ENCODE results near the gene ZNF385B. TPM values are rescaled to one million over a fixed set of nuclear protein-coding genes. Genes with fewer than 3 reads are reported as not detected.

The ZNF385B gene
- total RNA-seq, 1 experiment from 2014 or later, result 9.3 TPM

DNA sequence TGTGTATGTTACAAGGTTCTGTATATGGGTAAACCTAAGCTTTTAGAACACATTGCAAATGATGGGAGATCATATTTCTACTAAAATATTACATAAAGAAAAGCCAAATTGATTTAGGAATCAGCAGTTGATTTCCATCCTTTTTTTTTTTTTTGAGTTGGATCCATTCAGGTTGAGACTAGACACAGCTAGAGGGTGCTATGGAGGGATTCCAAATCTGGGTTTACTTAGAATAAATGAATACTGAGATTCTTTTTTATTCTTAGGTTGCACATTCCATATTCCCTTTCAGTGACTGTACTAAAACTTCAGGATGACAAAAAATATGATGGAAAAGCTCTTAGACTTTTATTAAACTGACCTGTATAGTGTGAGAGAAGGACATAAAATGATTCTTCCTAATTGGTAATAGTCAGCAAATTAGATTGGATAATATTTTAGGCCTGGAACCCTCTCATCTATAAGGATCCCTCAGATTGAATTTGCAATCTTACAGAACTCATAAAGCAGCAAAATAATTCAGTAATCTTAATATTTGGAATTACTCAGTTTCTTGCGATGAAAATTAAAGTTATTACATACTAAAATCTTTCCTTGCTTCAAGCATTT, 413.5 kb downstream of the ZNF385B start:
- no TSS peak for BruUV-seq (replicated peaks)
- H3K27me3 ChIP-seq (ENCODE audit: insufficient read depth, low read length), result no peaks in the 10 kb centered on the region
- ChIA-PET CTCF (interaction anchor here (0.8 to 1.3 kb wide), 3 partner anchors 9 to 85 kb away, joined by 3 to 6 read pairs (median 3); no protein-coding TSS in a partner anchor), POLR2A (no interaction called here), RAD21 (ENCODE audit: low non-redundant PET in 1 of 2, low total read pairs in 2 of 2, uncharacterized antibody in 2 of 2, unreplicated experiment in 2 of 2) (no interaction called here)
- H3K4me2 ChIP-seq (ENCODE audit: low read length), result no peak overlapping the region
- DNase-seq (ENCODE audit: low read depth, low spot score) (no peak), ATAC-seq (no peak)
- no peaks in the 10 kb centered on the region for H3K79me2 ChIP-seq (ENCODE audit: insufficient read depth, low read length)
- intact Hi-C loops (cut with micrococcal nuclease), result no loop called here
- no peak overlapping the region for H3K27ac ChIP-seq (ENCODE audit: low read depth, low read length)
- H3K4me3 ChIP-seq (replicated peaks in 1 of 2; ENCODE audit: low read depth in 1 of 2, low read length in 2 of 2), result no peak overlapping the region
- no peak overlapping the region for H3K9ac ChIP-seq (ENCODE audit: low read length)
- no peaks in the 10 kb centered on the region for H3K9me3 ChIP-seq (ENCODE audit: control insufficient read depth in 1 of 2, insufficient read depth in 1 of 2, low read depth in 1 of 2, low read length in 2 of 2)
- TF ChIP-seq POLR2A (IDR thresholded peaks at IDR 0.05; ENCODE audit: borderline replicate concordance, extremely low read depth, insufficient read depth, insufficient read length) (no peak), JUND (IDR thresholded peaks at IDR 0.05) (no peak), CEBPB (IDR thresholded peaks at IDR 0.05; ENCODE audit: low read depth) (no peak), FOSL1 (IDR thresholded peaks at IDR 0.05; ENCODE audit: low read depth) (no peak), POLR2AphosphoS5 (IDR thresholded peaks at IDR 0.05; ENCODE audit: low read depth, low read length) (no peak), RAD21 (IDR thresholded peaks at IDR 0.05; ENCODE audit: low read depth) (peak; percentile 15; the same call in 1 of the 2 replicates), SRF (IDR thresholded peaks at IDR 0.05; ENCODE audit: low read depth) (no peak), SP1 (IDR thresholded peaks at IDR 0.05; ENCODE audit: low read depth) (no peak), REST (IDR thresholded peaks at IDR 0.05; ENCODE audit: low read depth) (no peak), TCF7L2 (IDR thresholded peaks at IDR 0.05; ENCODE audit: borderline replicate concordance, extremely low read depth, insufficient read depth, insufficient read length) (no peak), ZNF274 (IDR thresholded peaks at IDR 0.05; ENCODE audit: low read depth, low read length) (no peak), SIN3A (IDR thresholded peaks at IDR 0.05; ENCODE audit: low read depth) (no peak)
- TF ChIP-seq, protein P1, sequence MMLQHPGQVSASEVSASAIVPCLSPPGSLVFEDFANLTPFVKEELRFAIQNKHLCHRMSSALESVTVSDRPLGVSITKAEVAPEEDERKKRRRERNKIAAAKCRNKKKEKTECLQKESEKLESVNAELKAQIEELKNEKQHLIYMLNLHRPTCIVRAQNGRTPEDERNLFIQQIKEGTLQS (IDR thresholded peaks at IDR 0.05), result no peak
- TF ChIP-seq, protein P2, sequence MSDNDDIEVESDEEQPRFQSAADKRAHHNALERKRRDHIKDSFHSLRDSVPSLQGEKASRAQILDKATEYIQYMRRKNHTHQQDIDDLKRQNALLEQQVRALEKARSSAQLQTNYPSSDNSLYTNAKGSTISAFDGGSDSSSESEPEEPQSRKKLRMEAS (IDR thresholded peaks at IDR 0.05), result no peak
- TF ChIP-seq, protein P3, sequence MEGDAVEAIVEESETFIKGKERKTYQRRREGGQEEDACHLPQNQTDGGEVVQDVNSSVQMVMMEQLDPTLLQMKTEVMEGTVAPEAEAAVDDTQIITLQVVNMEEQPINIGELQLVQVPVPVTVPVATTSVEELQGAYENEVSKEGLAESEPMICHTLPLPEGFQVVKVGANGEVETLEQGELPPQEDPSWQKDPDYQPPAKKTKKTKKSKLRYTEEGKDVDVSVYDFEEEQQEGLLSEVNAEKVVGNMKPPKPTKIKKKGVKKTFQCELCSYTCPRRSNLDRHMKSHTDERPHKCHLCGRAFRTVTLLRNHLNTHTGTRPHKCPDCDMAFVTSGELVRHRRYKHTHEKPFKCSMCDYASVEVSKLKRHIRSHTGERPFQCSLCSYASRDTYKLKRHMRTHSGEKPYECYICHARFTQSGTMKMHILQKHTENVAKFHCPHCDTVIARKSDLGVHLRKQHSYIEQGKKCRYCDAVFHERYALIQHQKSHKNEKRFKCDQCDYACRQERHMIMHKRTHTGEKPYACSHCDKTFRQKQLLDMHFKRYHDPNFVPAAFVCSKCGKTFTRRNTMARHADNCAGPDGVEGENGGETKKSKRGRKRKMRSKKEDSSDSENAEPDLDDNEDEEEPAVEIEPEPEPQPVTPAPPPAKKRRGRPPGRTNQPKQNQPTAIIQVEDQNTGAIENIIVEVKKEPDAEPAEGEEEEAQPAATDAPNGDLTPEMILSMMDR (IDR thresholded peaks at IDR 0.05 in 2 of 3, conservative IDR thresholded peaks at IDR 0.05 in 1 of 3; ENCODE audit: borderline replicate concordance in 1 of 3, insufficient read depth in 1 of 3, low read depth in 2 of 3, low read length in 2 of 3), result peak in 2 of 3 experiments; percentile 20 to 43; a peak in 3 of 6 replicates
- no peaks in the 10 kb centered on the region for H3K9me2 ChIP-seq (ENCODE audit: insufficient read depth)
- no peaks in the 10 kb centered on the region for H3K4me1 ChIP-seq (ENCODE audit: control insufficient read depth in 1 of 2, insufficient read depth in 2 of 2, low read length in 2 of 2)
- no peaks in the 10 kb centered on the region for H4K20me1 ChIP-seq (ENCODE audit: insufficient read depth)
- H2AFZ ChIP-seq (ENCODE audit: low read depth, low read length, poor library complexity, severe bottlenecking), result no peak overlapping the region
- H3K36me3 ChIP-seq (ENCODE audit: control insufficient read depth in 1 of 2, insufficient read depth in 2 of 2, low read length in 2 of 2), result no peaks in the 10 kb centered on the region

Data from HCT116 (cell line).